GM18507 (cell line): ENCODE data around the gene UBE2G2.

Source experiments
- DNase-seq: peaks from one replicate; pipeline ENCODE4 v3.0.0; 2011; ENCODE audit warnings: low read depth; ENCODE audit not compliant: insufficient read length; ENCODE audit errors: extremely low spot score
- FAIRE-seq: peaks from 2 replicates; lab custom pipeline; 2011; peaks lifted over from hg19 to GRCh38; lab: Jason Lieb, UNC

The UBE2G2 gene

GRCh38 chr21:44767834-44768831, 33.5 kb downstream of the UBE2G2 start:
- no peak for FAIRE-seq
- DNase-seq: no peak

GRCh38 chr21:44766818-44767354, 34.7 kb downstream of the UBE2G2 start:
- FAIRE-seq (no peak), DNase-seq (no peak)

- no peak for FAIRE-seq
- DNase-seq: no peak
Observed at GRCh38 chr21:44766014-44766817, 35.4 kb downstream of the UBE2G2 start.

- DNase-seq (no peak), FAIRE-seq (peak; percentile 15)
Observed at GRCh38 chr21:44765231-44766013, 36.2 kb downstream of the UBE2G2 start.

GRCh38 chr21:44764319-44765230, 37.0 kb downstream of the UBE2G2 start:
- FAIRE-seq (no peak), DNase-seq (no peak)

GRCh38 chr21:44763451-44764318, 37.9 kb downstream of the UBE2G2 start:
- FAIRE-seq (no peak), DNase-seq (no peak)

- FAIRE-seq: no peak
- DNase-seq: no peak
Observed at GRCh38 chr21:44763050-44763378, 38.6 kb downstream of the UBE2G2 start.

- FAIRE-seq: no peak
- DNase-seq: no peak
Observed at GRCh38 chr21:44762221-44763049, 39.2 kb downstream of the UBE2G2 start.

GRCh38 chr21:44761747-44762208, 39.8 kb downstream of the UBE2G2 start:
- no peak for DNase-seq

GRCh38 chr21:44761011-44761729, 40.5 kb downstream of the UBE2G2 start:
- no peak for FAIRE-seq

More at GRCh38 chr21:44761747-44762208, 39.8 kb downstream of the UBE2G2 start:
- FAIRE-seq: no peak

GRCh38 chr21:44760376-44760775, 41.2 kb downstream of the UBE2G2 start:
- FAIRE-seq (no peak), DNase-seq (no peak)

More at GRCh38 chr21:44761011-44761729, 40.5 kb downstream of the UBE2G2 start:
- DNase-seq: no peak

GRCh38 chr21:44759628-44760285, 41.9 kb downstream of the UBE2G2 start:
- DNase-seq (no peak), FAIRE-seq (no peak)

- FAIRE-seq (no peak), DNase-seq (no peak)
Observed at GRCh38 chr21:44758781-44759627, 42.6 kb downstream of the UBE2G2 start.

- DNase-seq (no peak), FAIRE-seq (no peak)
Observed at GRCh38 chr21:44758141-44758561, 43.5 kb downstream of the UBE2G2 start.

- FAIRE-seq (no peak), DNase-seq (no peak)
Observed at GRCh38 chr21:44757731-44758130, 43.9 kb downstream of the UBE2G2 start.
